Lower leg skin (tissue), 4 donors: Measurements from ENCODE around the gene ADA. TPM values are rescaled to one million over a fixed set of nuclear protein-coding genes. Genes with fewer than 3 reads are reported as not detected.
A peak's percentile ranks its signal among the peaks of the same experiment; 100 is the strongest.

Experiments used
- DNase-seq, 2 donors: peaks; one replicate each; pipeline ENCODE4 v3.0.0-alpha.2; 2019; ENCODE audit warnings: low spot score in 2 of 2
- H3K4me3 ChIP-seq: fragments of 200-600 bp; sonication (generic); 2 replicates; pipeline ENCODE4 v1.5.1; 2017; ENCODE audit warnings: mild to moderate bottlenecking, low read depth; ENCODE audit not compliant: poor library complexity, severe bottlenecking
- POLR2A ChIP-seq, 2 donors: fragments of 450-650 bp; IDR thresholded peaks; one replicate each; pipeline ENCODE4 v1.6.1; 2016 to 2017; ENCODE audit warnings: antibody characterized with exemption in 2 of 2, mild to moderate bottlenecking in 1 of 2, moderate library complexity in 1 of 2
- WGBS, 2 donors: methylation state at CpG; one replicate each; pipeline ENCODE4 v1.1.5; 2018; 5-methylcytosine and 5-hydroxymethylcytosine counted together
- intact Hi-C: fragments of 100-400 bp; cut with DNase I; formaldehyde crosslinking; loops from one replicate; pipeline ENCODE4 v1.15.0; 2023; ENCODE audit warnings: low total_unique reads
- total RNA-seq, 4 donors: library from RNA; depleted of rRNA; stranded (reverse); fragments of >200 nt; gene quantifications; one replicate each; pipeline ENCODE4 v1.1.0, GENCODE V29; 2016
- TF ChIP-seq, protein P1 (sequence below), 3 donors: fragments of 450-650 bp; IDR thresholded peaks; one replicate each; pipeline ENCODE4 v1.5.1; 2016; ENCODE audit warnings: antibody characterized with exemption in 3 of 3, mild to moderate bottlenecking in 3 of 3, moderate library complexity in 2 of 3

ADA gene
- total RNA-seq, 4 donors from 2014 or later = 4.3 to 14.8 (median 6.5) TPM

DNA sequence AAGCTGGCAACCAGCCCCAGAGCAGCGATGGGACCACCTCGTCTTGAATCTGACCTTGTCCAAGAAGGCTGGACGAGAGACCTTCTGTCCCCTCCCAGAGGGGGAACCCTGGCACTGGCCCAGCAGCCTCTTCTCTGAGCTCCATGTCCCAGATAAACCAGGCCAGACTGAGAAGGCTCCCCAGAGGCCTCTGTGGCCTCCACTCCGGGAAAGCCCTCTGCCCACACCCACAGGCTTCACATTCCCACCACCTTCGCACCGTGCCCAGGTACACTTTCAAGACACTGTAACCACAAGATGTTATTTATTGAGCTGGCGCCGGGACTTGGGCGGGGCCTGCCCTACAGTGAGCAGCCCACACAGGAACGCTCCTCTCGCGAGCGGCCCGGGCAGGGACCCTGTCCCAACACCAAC, 33.2 kb downstream of the ADA start:
- no peak overlapping the region for H3K4me3 ChIP-seq
- intact Hi-C loops = loop anchor here (5.0 to 10.0 kb wide), 2 partner anchors 144 to 401 kb away; partner anchors contain the start of gene TTPAL
- 56 to 61% methylated on average over 14 of the region's 14 CpGs for WGBS, 2 donors
- DNase-seq = no peak
- no peak for TF ChIP-seq POLR2A (IDR thresholded peaks at IDR 0.05)
- TF ChIP-seq, protein P1, sequence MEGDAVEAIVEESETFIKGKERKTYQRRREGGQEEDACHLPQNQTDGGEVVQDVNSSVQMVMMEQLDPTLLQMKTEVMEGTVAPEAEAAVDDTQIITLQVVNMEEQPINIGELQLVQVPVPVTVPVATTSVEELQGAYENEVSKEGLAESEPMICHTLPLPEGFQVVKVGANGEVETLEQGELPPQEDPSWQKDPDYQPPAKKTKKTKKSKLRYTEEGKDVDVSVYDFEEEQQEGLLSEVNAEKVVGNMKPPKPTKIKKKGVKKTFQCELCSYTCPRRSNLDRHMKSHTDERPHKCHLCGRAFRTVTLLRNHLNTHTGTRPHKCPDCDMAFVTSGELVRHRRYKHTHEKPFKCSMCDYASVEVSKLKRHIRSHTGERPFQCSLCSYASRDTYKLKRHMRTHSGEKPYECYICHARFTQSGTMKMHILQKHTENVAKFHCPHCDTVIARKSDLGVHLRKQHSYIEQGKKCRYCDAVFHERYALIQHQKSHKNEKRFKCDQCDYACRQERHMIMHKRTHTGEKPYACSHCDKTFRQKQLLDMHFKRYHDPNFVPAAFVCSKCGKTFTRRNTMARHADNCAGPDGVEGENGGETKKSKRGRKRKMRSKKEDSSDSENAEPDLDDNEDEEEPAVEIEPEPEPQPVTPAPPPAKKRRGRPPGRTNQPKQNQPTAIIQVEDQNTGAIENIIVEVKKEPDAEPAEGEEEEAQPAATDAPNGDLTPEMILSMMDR (IDR thresholded peaks at IDR 0.05) = no peak

DNA sequence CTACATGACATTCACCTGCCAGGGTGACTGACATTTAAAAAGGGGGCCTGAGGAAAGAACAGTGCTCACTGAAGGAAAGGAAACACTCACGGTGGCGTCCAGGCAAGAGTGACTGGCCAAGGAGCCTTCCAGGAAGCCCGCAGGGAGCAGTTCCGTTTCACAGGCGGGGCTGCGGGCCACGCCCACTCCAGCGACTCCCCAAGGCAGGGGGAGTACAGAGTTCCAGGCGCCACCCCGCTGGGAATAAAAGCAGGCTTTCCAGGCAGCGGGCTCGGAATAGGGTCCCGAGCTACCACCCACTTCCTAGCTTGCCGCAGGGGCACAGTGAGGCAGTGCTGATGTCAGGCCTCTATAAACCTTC, 34.9 kb downstream of the ADA start:
- peak in 1 of 2 donors; percentile 89 for DNase-seq
- no peak for TF ChIP-seq POLR2A (IDR thresholded peaks at IDR 0.05)
- TF ChIP-seq, protein P1 (IDR thresholded peaks at IDR 0.05) = no peak
- WGBS, 2 donors = 33 to 52% methylated on average over 13 to 14 of the region's 14 CpGs
- intact Hi-C loops = loop anchor here (5.0 to 10.0 kb wide), 2 partner anchors 142 to 399 kb away; partner anchors contain the start of gene TTPAL
- H3K4me3 ChIP-seq = no peak overlapping the region

DNA sequence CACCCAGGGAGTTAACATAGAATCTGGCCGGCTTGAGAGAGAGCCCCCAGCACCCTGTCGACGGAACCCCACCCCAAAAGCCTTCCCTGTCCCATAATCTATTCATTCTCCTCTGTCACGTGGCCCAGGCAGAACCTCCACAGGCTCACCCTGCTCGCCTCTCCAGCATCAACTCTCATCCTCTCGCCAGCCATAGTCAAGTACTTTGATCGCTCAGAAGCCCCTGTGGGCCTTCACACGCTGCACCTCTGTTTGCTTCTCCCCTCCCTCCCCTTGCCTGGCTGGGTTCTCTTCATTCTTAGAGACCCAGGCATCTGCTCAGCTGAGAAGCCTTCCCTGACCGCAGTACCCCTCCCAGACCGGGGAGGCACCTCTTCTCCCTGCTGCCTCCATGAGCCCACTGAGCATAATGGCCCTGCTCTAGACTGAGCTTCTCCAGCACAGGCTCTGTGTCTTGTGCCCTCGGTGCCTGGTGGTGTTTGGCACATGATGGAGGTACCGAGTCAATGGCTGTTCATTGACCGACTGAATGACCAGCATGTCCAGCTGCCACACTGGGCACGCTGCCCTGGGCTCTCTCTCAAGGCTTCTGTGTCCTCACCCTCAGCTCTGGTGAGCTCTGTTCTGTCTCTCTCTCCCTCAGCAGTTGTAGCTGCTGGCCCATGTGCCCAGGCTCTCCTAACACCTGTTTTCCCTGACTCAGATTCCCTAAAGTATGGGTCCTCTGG, 35.5 kb downstream of the ADA start:
- intact Hi-C loops = loop anchor here (5.0 to 10.0 kb wide), 2 partner anchors 141 to 399 kb away; partner anchors contain the start of gene TTPAL
- 87% methylated on average over 14 of the region's 14 CpGs for WGBS, 2 donors
- no peak overlapping the region for H3K4me3 ChIP-seq
- no peak for TF ChIP-seq POLR2A (IDR thresholded peaks at IDR 0.05)
- TF ChIP-seq, protein P1 (IDR thresholded peaks at IDR 0.05) = no peak
- DNase-seq = no peak

GRCh38 chr20:44615169-44615791, 36.2 kb downstream of the ADA start:
- WGBS, 2 donors = 50 to 61% methylated on average over 10 of the region's 10 CpGs
- TF ChIP-seq, protein P1 (IDR thresholded peaks at IDR 0.05) = no peak
- no peak for TF ChIP-seq POLR2A (IDR thresholded peaks at IDR 0.05)
- intact Hi-C loops = loop anchor here (5.0 to 10.0 kb wide), 2 partner anchors 140 to 398 kb away; partner anchors contain the start of gene TTPAL
- H3K4me3 ChIP-seq = no peak overlapping the region
- DNase-seq = no peak

GRCh38 chr20:44614525-44614924, 37.0 kb downstream of the ADA start:
- WGBS, 2 donors = 56 to 82% methylated on average over 13 to 14 of the region's 14 CpGs
- intact Hi-C loops = loop anchor here (5.0 to 10.0 kb wide), 2 partner anchors 140 to 227 kb away; partner anchors contain the start of gene TTPAL
- H3K4me3 ChIP-seq = no peak overlapping the region
- DNase-seq = no peak
- TF ChIP-seq POLR2A (IDR thresholded peaks at IDR 0.05) = no peak
- TF ChIP-seq, protein P1 (IDR thresholded peaks at IDR 0.05) = no peak
